ENCODE results near the gene TSPAN9. TPM values are rescaled to one million over a fixed set of nuclear protein-coding genes. Genes with fewer than 3 reads are reported as not detected.

Gene TSPAN9
- total and polyA plus RNA-seq, 10 of the 15 experiments (the other 5 are each of a cell fraction or from before 2014, with no cell fraction given), result 0.03 to 1.0 (median 0.12) TPM; not detected in 5

- ChIA-PET CTCF (interaction anchor here (0.6 to 1.5 kb wide), 3 partner anchors 63 to 156 kb away, joined by 3 to 4 read pairs (median 3); no protein-coding TSS in a partner anchor), POLR2A (no interaction called here)
- intact Hi-C loops (cut with micrococcal nuclease; ENCODE audit: unreplicated experiment), result no loop called here
Observed at GRCh38 chr12:3119756-3120601, 42.8 kb downstream of the TSPAN9 start.

GRCh38 chr12:3120701-3121100, 43.5 kb downstream of the TSPAN9 start:
- Histone ChIP-seq H3K4me2 (ENCODE audit: control insufficient read depth, insufficient read depth) (no peak overlapping the region), H3K79me2 (ENCODE audit: control insufficient read depth, insufficient read depth, low read length) (no peaks in the 10 kb centered on the region), H3K27ac (ENCODE audit: control insufficient read depth, insufficient read depth) (no peak overlapping the region), H3K27me3 (replicated peaks in 1 of 2; ENCODE audit: control insufficient read depth in 2 of 2, insufficient read depth in 2 of 2, low read length in 1 of 2) (no peaks in the 10 kb centered on the region; a peak in 1 of 4 replicates), H3K36me3 (ENCODE audit: control insufficient read depth in 2 of 2, insufficient read depth in 2 of 2, low read length in 1 of 2) (no peaks in the 10 kb centered on the region), H3K9ac (ENCODE audit: control insufficient read depth, insufficient read depth, low read length) (no peak overlapping the region), H2AFZ (ENCODE audit: control insufficient read depth, low read depth, low read length) (no peak overlapping the region), H3K4me3 (no peak overlapping the region), H3K4me1 (ENCODE audit: control insufficient read depth, insufficient read depth, low read length) (no peaks in the 10 kb centered on the region), H4K20me1 (ENCODE audit: control insufficient read depth, insufficient read depth) (no peaks in the 10 kb centered on the region), H3K9me3 (replicated peaks; ENCODE audit: control insufficient read depth, insufficient read depth, low read length) (no peaks in the 10 kb centered on the region)
- no TSS peak for BruUV-seq (replicated peaks)
- 25% methylated on average over 5 of the region's 5 CpGs for WGBS (ENCODE audit: insufficient coverage, insufficient replicate concordance, low lambda C conversion rate, missing lambda C conversion rate)
- DNase-seq (ENCODE audit: low read depth, low spot score) (no peak), FAIRE-seq (no peak), ATAC-seq (no peak)
- POLR2A ChIA-PET, result no interaction called here
- in situ Hi-C loops (cut with MboI) (no loop called here), intact Hi-C loops (cut with micrococcal nuclease; ENCODE audit: unreplicated experiment) (no loop called here)
- RAD21 ChIA-PET (ENCODE audit: unreplicated experiment), result no interaction called here
- SMC1A ChIA-PET (ENCODE audit: uncharacterized antibody, unreplicated experiment), result no interaction called here
- CTCF ChIA-PET, result interaction anchor here (0.7 to 1.5 kb wide), 2 partner anchors 75 to 155 kb away, joined by 3 to 4 read pairs; no protein-coding TSS in a partner anchor
- TF ChIP-seq KAT2A (conservative IDR thresholded peaks at IDR 0.05; ENCODE audit: control insufficient read depth, low read depth, low read length) (no peak), EP300 (IDR thresholded peaks at IDR 0.05; ENCODE audit: borderline replicate concordance in 1 of 2, control insufficient read depth in 1 of 2, low read depth in 2 of 2, low read length in 2 of 2) (no peak), IRF3 (IDR thresholded peaks at IDR 0.05) (no peak), JUND (IDR thresholded peaks at IDR 0.05; ENCODE audit: low read depth, low read length) (no peak), ZZZ3 (IDR thresholded peaks at IDR 0.05; ENCODE audit: control insufficient read depth, insufficient read length, low read depth) (no peak), FOXK2 (IDR thresholded peaks at IDR 0.05) (no peak), BCL11A (IDR thresholded peaks at IDR 0.05; ENCODE audit: low read depth, low read length) (no peak), HDAC6 (IDR thresholded peaks at IDR 0.05; ENCODE audit: unreplicated experiment) (no peak), YBX1 (IDR thresholded peaks at IDR 0.05) (no peak), USF2 (IDR thresholded peaks at IDR 0.05; ENCODE audit: borderline replicate concordance, low read depth, low read length) (no peak), MEF2B (IDR thresholded peaks at IDR 0.05; ENCODE audit: partially characterized antibody, poor library complexity, severe bottlenecking) (no peak), CHD2 (IDR thresholded peaks at IDR 0.05; ENCODE audit: borderline replicate concordance, low read depth, low read length) (no peak)

More at GRCh38 chr12:3119756-3120601, 42.8 kb downstream of the TSPAN9 start:
- no peaks in the 10 kb centered on the region for H3K79me2 ChIP-seq (ENCODE audit: control insufficient read depth, insufficient read depth, low read length)
- no peaks in the 10 kb centered on the region for H4K20me1 ChIP-seq (ENCODE audit: control insufficient read depth, insufficient read depth)
- ChIA-PET SMC1A (ENCODE audit: uncharacterized antibody, unreplicated experiment) (no interaction called here), RAD21 (ENCODE audit: unreplicated experiment) (no interaction called here)
- no peak overlapping the region for H3K27ac ChIP-seq (ENCODE audit: control insufficient read depth, insufficient read depth)
- H3K9ac ChIP-seq (ENCODE audit: control insufficient read depth, insufficient read depth, low read length), result no peak overlapping the region
- no peak overlapping the region for H3K4me3 ChIP-seq
- no peaks in the 10 kb centered on the region for H3K9me3 ChIP-seq (replicated peaks; ENCODE audit: control insufficient read depth, insufficient read depth, low read length)
- H3K4me1 ChIP-seq (ENCODE audit: control insufficient read depth, insufficient read depth, low read length), result no peaks in the 10 kb centered on the region
- H3K36me3 ChIP-seq (ENCODE audit: control insufficient read depth in 2 of 2, insufficient read depth in 2 of 2, low read length in 1 of 2), result no peaks in the 10 kb centered on the region
- TF ChIP-seq POLR2A (IDR thresholded peaks at IDR 0.05; ENCODE audit: low read depth, low read length) (no peak), RELA (IDR thresholded peaks at IDR 0.05; ENCODE audit: borderline replicate concordance, partially characterized antibody) (no peak)
- FAIRE-seq (no peak), DNase-seq (ENCODE audit: low read depth, low spot score) (no peak), ATAC-seq (no peak)
- H3K27me3 ChIP-seq (replicated peaks in 1 of 2; ENCODE audit: control insufficient read depth in 2 of 2, insufficient read depth in 2 of 2, low read length in 1 of 2), result no peaks in the 10 kb centered on the region; a peak in 1 of 4 replicates
- WGBS (ENCODE audit: insufficient coverage, insufficient replicate concordance, low lambda C conversion rate, missing lambda C conversion rate), result 24% methylated on average over 17 of the region's 17 CpGs
- no peak overlapping the region for H2AFZ ChIP-seq (ENCODE audit: control insufficient read depth, low read depth, low read length)
- no peak overlapping the region for H3K4me2 ChIP-seq (ENCODE audit: control insufficient read depth, insufficient read depth)
- BruUV-seq (replicated peaks), result no TSS peak
- in situ Hi-C loops (cut with MboI), result no loop called here
